ENCODE measurements around the gene FAM76A.

DNA sequence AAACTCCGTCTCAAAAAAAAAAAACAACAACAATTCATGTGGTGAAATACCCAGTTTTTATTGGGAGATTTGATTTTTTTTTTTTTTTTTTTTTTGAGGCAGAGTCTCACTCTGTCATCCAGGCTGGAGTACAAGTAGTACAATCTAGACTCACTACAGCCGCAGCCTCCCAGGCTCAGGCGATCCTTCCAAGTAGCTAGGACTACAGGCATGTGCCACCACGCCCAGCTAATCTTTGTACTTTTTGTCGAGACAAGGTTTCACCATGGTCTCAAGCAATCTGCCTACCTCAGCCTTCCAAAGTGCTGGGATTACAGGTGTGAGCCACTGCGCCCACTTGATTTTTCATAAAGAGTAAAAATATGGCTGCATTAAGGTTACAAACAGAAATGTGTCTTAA is 15.4 kb downstream of the FAM76A start:
- no peak for TF ChIP-seq EZH2phosphoT487 (IDR thresholded peaks at IDR 0.05; ENCODE audit: low read depth, severe bottlenecking, unreplicated experiment)
- TF ChIP-seq, protein P1, sequence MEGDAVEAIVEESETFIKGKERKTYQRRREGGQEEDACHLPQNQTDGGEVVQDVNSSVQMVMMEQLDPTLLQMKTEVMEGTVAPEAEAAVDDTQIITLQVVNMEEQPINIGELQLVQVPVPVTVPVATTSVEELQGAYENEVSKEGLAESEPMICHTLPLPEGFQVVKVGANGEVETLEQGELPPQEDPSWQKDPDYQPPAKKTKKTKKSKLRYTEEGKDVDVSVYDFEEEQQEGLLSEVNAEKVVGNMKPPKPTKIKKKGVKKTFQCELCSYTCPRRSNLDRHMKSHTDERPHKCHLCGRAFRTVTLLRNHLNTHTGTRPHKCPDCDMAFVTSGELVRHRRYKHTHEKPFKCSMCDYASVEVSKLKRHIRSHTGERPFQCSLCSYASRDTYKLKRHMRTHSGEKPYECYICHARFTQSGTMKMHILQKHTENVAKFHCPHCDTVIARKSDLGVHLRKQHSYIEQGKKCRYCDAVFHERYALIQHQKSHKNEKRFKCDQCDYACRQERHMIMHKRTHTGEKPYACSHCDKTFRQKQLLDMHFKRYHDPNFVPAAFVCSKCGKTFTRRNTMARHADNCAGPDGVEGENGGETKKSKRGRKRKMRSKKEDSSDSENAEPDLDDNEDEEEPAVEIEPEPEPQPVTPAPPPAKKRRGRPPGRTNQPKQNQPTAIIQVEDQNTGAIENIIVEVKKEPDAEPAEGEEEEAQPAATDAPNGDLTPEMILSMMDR (IDR thresholded peaks at IDR 0.05; ENCODE audit: poor library complexity): no peak

All from hepatocyte (in vitro differentiated cells).